Ishikawa (cell line): Measurements from ENCODE around the gene ATP11C.

Source experiments
- CEBPB ChIP-seq: IDR thresholded peaks from 2 replicates; pipeline ENCODE4 v1.6.1; 2012
- CREB1 ChIP-seq: IDR thresholded peaks from 2 replicates; pipeline ENCODE4 v1.6.1; 2012; ENCODE audit warnings: low read depth
- EP300 ChIP-seq: IDR thresholded peaks from 2 replicates; pipeline ENCODE4 v1.6.1; 2012; ENCODE audit warnings: borderline replicate concordance
- MAX ChIP-seq: IDR thresholded peaks from 2 replicates; pipeline ENCODE4 v1.6.1; 2012
- NFIC ChIP-seq: IDR thresholded peaks from 2 replicates; pipeline ENCODE4 v1.6.1; 2012
- RAD21 ChIP-seq: IDR thresholded peaks from 2 replicates; pipeline ENCODE4 v1.6.1; 2012; ENCODE audit warnings: low read depth
- TAF1 ChIP-seq: IDR thresholded peaks from 2 replicates; pipeline ENCODE4 v1.6.1; 2012; ENCODE audit warnings: low read depth, mild to moderate bottlenecking
- TCF12 ChIP-seq: IDR thresholded peaks from 2 replicates; pipeline ENCODE4 v1.6.1; 2012; ENCODE audit warnings: low read depth
- ZBTB7A ChIP-seq: IDR thresholded peaks from 2 replicates; pipeline ENCODE4 v1.6.1; 2012; ENCODE audit warnings: low read depth

DNA sequence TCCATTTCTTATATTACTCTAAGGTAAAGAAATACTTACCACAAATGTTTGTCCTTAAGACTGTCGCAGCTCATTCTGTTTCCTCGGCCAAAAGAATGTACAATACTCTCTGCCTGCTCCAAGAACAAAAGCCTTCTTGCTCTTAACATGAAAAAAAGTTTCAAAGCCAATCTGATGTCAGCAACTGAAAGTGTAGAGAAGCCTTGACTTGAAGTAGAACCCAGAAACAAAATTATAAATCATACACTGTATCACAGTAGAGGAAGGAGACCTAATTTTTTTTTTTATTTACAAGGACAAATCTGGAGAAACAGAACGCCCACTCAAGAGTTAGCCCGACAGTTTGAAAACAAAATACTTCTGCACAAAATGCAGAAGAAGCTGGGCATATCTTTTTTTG is 224.8 kb downstream of the ATP11C start, which contains the start of gene MCF2:
- no peak for TF ChIP-seq CREB1
- TF ChIP-seq CEBPB, result no peak
- TF ChIP-seq NFIC, result no peak
- no peak for TF ChIP-seq EP300
- TF ChIP-seq ZBTB7A, result no peak
- no peak for TF ChIP-seq TAF1
- no peak for TF ChIP-seq RAD21
- no peak for TF ChIP-seq MAX
- no peak for TF ChIP-seq TCF12
